ENCODE data around the gene RND3.

RND3 gene, protein sequence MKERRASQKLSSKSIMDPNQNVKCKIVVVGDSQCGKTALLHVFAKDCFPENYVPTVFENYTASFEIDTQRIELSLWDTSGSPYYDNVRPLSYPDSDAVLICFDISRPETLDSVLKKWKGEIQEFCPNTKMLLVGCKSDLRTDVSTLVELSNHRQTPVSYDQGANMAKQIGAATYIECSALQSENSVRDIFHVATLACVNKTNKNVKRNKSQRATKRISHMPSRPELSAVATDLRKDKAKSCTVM

DNA sequence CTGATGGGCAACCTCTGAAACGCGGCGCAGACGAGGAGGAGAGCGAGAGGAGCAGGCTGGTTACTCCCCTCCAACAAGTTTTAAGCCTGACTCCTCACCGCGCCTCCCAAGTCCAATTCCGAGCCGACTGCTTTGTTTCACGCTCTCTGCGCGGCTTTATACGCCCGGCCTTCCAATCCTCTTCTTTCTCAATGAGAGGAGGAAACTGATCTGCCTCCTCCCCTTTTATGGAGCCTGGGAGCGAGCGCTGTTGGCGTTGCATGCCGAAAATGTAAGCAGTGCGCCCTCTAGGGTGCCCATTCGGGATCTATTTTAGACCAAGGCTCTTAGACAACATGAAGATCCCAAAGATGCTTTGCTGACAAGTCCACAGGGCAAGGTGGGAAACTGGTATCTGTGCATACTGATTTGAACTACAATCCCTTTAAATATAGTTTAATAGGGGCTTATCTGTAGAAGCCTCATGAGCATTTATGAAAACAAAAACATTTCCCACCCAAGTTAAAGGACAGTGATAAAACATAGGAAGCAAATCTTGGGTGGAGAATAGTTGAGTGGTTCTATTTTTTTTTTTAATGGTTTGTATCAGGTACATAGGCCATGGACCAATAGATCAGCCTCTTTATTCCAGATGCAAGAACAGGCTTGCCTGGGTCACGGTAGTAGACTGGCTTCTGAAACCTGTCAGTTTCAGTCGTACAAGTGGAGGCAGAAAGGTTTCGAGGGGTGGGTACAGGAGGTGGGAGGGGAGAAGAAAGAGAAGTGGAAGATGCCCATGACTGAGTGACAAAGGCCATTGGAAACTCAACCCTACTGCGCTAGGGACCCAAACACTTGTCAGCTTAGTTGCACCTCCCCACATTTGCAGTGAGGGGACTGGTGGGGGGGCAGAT, at the start of gene RND3:
TSS of gene RND3 (minus strand) at position 131 of the 893 bp plus-strand sequence. CDS start 250 bp downstream, outside the sequence.
- DNase-seq (ENCODE audit: low read depth in 2 of 2) = no peak

DNA sequence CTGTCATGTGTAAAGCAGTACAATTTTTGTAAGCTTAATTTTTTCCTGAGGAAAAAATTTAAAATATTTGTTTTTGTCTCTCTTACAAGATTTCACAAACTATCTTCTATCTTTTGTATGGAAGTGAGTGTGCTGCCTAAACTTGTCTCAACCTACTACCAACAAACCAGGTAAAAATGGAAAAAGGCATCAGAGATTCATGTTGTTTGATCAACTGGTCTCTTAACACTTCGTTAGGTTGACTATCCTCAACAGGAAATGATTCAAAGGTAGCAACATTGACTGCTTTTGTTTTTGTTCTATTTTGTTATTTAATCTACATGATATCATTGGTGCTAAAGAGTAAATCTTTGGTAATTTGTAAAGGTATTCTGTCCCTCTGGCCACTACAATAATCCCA, 47.7 kb upstream of the RND3 start:
- DNase-seq (ENCODE audit: low read depth in 2 of 2) = no peak

- DNase-seq (ENCODE audit: low read depth in 2 of 2) = no peak
These were observed 45.4 kb upstream of the RND3 start for GRCh38 chr2:150532879-150533278.

- no peak for DNase-seq (ENCODE audit: low read depth in 2 of 2)
These were observed 44.6 kb upstream of the RND3 start for GRCh38 chr2:150532020-150532419.

DNA sequence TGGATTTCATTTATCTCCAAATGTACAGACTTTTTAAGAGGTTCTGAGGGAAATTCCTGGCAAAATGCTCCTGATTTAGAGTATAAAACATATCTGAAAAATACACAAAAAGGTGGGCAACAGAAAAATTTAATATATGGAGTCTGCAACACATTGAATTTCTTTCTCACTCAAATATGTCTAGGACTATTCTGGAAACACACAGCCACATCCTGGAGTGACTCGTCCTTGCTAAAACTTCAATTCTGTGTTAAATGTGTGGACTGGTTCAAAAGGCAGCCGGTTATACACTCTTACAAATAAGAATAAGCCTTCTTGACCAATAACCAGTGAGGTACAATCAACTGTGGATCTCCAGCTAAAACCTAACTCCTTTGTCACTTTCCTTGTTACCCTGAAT, 44.1 kb upstream of the RND3 start:
- no peak for DNase-seq (ENCODE audit: low read depth in 2 of 2)

- no peak for DNase-seq (ENCODE audit: low read depth in 2 of 2)
These were observed 42.7 kb upstream of the RND3 start for GRCh38 chr2:150530168-150530567.

DNA sequence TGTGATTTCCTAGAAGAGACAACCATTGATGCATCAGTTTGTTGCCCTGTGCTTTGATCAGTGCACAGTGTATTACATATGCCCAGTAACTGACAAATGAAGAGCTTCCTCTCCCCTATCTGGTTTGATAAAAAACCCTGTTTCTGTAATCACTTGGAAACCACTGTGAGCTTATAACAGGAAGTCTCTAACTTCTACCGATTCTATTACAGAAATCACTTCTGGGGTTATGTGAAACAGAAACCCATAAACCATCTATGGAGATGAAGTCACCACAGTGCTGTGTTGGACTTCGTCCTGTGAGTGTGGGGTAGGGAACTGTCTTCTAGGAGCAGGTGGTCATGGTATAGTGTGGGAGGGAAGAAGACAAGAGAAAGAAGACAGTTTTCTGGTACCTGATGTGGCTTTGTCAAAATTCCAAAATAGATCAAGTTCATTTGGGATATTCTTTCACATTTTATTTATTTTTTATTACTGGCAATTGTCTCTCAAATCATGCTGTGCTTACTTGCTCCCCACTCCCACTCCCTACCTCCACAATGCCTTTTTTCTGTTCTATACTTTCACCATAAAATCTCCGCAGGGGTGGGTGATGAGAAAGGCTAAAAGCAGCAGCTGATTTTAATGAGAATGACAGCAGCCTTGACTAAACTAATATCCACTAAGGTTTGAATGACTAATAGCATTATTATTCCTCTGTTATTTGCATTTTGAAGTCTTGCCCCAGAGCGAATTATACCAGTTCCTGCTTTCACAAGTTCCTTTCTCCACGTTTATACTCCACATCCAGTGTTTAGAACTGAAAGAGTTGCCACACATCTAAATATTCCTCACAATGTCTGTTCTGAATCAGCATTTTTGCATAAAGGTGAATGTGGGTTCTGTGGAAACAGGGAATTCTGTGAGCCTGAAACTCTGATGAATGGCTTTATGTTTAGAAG, 41.7 kb upstream of the RND3 start:
- DNase-seq (ENCODE audit: low read depth in 2 of 2) = no peak

GRCh38 chr2:150526827-150527226, 39.4 kb upstream of the RND3 start:
- no peak for DNase-seq (ENCODE audit: low read depth in 2 of 2)

- DNase-seq (ENCODE audit: low read depth in 2 of 2) = no peak
These were observed 38.5 kb upstream of the RND3 start for GRCh38 chr2:150526006-150526405.

DNA sequence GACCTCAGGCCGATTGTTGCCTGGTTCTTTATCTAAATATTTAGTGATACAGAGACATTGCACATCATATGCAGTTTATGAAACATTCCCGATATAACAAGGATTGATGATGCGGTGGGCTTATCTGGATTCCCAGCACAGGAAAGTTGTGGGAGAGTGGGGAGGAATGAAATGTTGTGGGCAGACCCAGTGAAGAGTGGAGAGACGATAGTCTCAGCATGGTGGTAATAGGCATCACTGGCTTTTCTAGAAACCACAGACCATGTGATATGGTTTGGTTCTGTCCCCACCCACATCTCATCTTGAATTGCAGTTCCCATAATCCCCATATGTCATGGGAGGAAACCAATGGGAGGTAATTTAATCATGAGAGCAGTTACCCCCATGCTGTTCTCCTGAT, 34.8 kb upstream of the RND3 start:
- no peak for DNase-seq (ENCODE audit: low read depth in 2 of 2)

DNA sequence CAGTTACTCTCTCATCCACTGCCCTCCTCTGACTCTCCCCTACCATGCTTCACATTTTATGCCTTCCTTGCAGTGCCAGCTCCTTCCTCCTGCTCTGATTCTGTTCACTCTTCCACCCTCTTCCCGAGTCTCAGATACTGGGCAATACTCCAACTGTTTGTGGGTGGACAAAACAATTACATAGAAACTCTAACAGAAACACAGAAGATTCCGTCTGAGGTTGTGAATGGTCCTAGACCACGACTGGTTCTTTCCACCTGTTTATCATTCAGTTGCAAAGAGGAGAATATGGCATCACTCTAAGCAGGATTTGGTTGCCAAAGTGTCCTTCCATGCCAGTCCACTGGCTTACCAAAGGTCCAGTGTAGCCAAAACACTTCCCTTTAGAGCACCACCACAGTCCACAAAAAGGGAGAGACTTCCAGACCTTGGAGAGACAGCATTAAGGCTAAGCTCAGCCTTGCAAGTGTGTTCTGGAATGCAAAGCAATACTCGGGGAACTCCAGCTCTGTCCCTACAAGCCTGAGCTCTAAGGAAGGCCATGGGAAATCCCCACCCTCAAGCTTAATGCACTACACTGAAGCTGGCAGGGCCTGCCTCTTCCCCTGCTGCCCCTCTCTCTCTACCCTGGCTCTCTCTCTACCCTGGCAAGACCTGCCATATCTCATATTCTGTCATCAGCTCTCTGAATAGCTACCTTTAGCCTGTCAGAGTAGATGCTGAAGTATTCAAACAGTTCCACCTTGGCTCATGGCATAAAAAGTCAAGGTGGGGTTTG, 33.6 kb upstream of the RND3 start:
- no peak for DNase-seq (ENCODE audit: low read depth in 2 of 2)

- no peak for DNase-seq (ENCODE audit: low read depth in 2 of 2)
These were observed 32.6 kb upstream of the RND3 start for GRCh38 chr2:150520033-150520432.

- DNase-seq (ENCODE audit: low read depth in 2 of 2) = no peak
These were observed 30.6 kb upstream of the RND3 start for GRCh38 chr2:150517951-150518680.

- DNase-seq (ENCODE audit: low read depth in 2 of 2) = no peak
These were observed 26.2 kb upstream of the RND3 start for GRCh38 chr2:150513647-150514046.

DNA sequence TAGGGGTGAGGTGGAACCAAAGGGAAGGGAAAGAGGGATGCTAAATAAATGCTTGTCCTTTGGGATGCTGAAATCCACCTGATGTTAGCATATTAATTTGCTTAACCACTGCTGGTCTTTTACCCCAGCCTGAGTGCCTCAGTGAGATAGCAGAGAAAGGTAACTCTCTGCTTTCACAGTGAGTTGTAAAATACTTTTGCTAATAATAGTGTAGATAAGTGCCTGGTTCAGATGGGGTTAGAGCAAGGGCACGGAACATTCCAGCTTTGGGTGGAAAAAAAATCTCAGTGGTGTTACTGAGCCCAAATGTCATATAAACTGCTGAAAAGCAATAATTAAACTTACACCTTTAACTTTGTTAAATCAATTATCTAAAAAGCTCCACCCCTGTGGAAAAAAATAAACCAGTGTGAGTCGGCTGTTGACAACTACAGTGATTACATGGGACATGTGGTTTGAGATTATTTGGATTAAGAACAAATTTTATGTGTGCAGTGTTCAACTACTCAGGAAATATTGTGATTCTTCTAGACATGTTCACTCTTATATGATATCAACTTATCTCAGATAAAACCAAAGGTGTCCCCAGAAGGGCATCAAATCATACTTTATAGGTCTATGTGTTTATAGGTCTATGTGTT, 21.1 kb upstream of the RND3 start:
- no peak for DNase-seq (ENCODE audit: low read depth in 2 of 2)

GRCh38 chr2:150507071-150507470, 19.6 kb upstream of the RND3 start:
- no peak for DNase-seq (ENCODE audit: low read depth in 2 of 2)

DNA sequence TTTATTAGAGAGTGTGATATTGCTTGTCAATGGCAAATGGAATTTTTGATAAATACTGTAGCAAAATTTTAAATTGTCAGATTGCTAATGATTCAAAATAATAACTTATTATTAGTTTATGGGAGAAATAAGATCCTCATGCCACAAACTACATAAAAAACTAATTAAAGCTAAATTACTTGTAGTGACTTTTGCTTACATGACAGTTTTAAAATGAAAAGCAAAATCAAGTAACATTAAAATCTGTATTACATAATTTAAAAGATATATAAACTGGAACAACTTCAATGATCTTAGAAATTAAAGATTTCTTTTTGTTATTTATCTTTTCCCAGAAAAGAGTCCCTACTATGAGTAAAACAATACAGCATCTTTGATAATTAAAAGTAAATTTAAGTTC, 17.7 kb upstream of the RND3 start:
- DNase-seq (ENCODE audit: low read depth in 2 of 2) = no peak

DNA sequence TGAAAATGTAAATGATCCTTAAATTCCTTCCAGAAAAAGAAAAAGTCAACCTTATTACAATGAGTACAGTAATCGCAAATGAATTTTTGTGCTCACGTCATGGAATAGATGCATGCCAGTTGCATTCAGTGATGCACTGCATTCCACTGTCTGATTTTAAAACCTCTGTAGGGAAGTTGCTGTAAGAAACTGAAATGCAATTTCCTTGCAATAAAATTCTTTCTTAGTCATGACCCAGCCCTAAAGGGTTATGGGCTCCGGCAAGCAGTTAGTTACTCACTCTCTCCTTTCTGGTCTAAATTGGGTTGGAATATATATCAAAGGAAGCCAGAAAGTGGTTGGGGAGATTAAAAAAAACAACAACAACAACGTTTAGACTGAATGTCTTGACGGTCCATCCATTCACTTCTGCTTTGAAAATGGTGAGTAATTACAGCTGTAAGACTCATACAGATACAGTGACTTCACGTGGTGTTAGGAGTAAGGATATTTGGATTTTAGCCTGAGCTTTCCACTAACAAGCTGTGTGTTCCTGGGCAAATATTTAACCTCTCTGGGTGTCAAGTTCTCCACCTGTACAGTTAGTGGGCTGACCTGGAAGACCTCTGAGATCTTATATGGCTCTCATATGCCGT, 8.6 kb upstream of the RND3 start:
- no peak for DNase-seq (ENCODE audit: low read depth in 2 of 2)

- DNase-seq (ENCODE audit: low read depth in 2 of 2) = no peak
These were observed 7.5 kb upstream of the RND3 start for GRCh38 chr2:150495001-150495400.

Measured in stimulated activated CD8-positive, alpha-beta memory T cell treated with anti-CD3 and anti-CD28 coated beads, Interleukin-2, amount 100 ng/mL, for 1 hour (primary cell).